Hematopoietic multipotent progenitor cell treated with erythropoietin and hydrocortisone succinate and interleukin-3 and kit ligand, for 6 days (in vitro differentiated cells): ENCODE measurements around the gene CER1.
"Not testable (repeated sequence)": the region's sequence is repeated elsewhere in the genome, so short reads cannot be mapped to it uniquely, and the experiment has no call there.

ENCODE experiments used
- DNase-seq: peaks from one replicate; pipeline ENCODE4 v3.0.0-alpha.2; 2015

CER1 gene

DNA sequence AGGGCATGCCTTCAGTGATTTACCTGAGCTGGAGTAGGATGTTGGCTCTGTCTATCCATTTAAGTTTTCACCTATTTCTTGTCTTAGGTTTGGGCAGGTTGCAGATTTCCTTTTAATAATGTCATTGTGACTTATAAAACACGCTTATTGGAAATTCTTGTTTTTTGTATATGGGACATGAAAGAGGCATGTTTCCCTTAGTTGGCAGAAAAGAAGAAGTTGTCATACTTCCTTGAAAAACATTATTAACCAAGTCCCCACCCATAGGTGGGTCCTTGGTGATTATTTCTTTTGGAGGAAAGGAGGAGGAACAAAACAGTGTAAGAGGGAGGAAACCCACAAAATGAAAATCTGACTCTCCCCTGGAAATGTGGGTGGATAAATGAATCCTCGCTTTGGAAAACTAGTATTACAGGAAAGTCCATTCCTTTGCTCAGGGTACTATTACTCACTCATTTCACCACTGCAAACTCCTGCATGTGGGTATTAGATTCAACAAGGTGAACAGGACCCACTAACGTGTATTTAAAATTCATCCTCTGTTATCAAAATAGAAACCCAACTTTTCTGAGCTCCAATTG is 9.3 kb downstream of the CER1 start:
- no peak for DNase-seq

GRCh38 chr9:14710804-14711203 is 11.7 kb downstream of the CER1 start:
- no peak for DNase-seq

DNA sequence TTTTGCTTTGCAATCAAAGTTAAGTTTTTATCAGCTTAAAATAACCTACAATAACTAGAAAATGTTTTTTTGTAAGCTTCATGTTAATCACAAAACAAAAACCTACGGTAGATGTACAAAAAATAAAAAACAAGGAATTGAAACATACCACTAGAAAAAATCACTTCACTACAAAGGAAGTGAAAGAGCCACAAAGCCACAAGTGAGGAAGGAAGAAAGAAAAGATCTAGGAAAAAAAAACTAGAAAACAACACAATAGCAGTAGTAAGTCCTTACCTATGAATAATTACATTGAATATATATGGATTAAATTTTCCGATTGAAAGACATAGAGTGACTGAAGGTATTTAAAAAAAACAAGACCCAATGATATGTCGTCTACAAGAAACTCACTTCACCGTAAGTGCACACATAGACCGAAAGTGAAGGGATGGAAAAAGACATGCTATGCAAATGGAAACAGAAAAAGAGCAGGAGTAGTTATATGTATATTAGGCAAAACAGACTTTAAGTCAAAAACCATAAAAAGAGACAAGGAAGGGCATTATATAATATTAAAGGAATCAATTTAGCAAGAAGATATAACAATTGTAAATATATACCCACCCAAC is 15.9 kb downstream of the CER1 start:
- DNase-seq, result no peak

DNA sequence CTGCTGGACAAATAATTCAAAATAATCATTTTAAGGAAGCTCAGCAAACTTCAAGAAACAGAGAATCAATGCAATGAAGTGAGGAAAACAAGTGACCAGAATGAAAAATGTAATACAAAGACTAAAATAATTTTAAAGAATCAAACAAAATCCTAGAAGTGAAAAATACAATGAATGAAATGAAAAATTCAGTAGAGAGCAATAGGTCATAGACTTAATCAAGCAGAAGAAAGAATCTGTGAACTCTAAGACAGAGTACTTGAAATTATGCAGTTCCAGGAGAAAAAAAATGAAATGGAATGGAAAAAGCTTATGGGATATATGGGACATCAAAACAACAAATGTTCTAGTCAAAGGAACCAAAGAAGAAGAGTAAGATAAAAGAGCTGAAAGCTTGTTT is 17.5 kb downstream of the CER1 start:
- DNase-seq, result no peak

DNA sequence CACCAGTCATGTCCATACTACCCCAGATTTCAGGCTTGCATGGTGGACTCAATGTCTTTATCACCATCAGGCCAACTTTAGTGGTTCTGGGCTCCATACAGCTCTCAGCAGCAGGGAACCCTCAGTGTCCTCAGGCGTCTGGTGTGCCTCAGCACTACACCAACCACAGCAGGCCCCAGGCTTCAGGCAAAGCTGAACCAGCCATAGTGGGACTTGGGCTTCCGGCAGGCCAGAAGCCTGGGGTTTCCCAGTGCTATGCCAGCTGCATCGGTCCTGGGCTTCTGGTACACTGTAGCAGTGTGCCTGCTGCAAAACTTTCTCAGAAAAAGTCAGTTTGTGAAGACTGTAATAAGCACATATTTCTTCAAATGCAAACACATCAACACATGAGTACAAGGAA is 18.3 kb downstream of the CER1 start:
- DNase-seq, result no peak

GRCh38 chr9:14702200-14702720 is 20.3 kb downstream of the CER1 start:
- no peak for DNase-seq

DNA sequence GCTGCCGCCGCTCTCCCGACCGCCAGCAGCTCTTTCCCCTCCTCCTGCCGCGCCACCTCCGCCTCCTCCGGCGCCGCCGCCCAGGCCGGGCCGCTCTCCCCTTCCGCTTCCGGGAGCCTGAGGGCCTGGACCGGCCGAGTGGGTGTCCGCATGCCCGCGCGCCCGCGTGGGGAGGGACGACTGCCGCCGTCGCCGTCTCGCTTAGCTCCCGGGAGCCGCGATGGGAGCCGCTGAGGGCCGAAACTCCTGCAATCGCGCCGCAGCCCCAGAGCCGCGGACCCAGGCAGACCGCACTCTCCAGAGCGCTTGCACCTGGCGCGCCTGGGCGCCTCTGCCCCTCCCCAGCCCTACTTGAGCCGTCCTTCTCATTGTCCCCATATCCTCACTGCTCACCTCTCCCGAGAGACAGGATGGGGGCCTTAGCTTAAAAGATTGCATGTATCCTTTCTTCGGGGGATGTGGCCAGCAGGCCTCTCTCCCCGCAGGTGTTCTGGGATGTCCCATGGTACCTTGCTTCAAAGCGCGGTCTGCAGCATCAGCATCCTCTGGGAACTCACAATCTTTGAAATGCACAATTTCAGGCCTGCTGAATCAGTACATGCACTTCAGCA is 29.2 kb downstream of the CER1 start, which contains the start of gene ZDHHC21:
ZDHHC21 (minus strand) TSS at position 182 of the 611 bp plus-strand sequence. CDS start 19,092 bp downstream, outside the sequence.
- DNase-seq, result peak; percentile 78

- DNase-seq, result peak; percentile 41
Observed at GRCh38 chr9:14692470-14693250, 29.9 kb downstream of the CER1 start.

DNA sequence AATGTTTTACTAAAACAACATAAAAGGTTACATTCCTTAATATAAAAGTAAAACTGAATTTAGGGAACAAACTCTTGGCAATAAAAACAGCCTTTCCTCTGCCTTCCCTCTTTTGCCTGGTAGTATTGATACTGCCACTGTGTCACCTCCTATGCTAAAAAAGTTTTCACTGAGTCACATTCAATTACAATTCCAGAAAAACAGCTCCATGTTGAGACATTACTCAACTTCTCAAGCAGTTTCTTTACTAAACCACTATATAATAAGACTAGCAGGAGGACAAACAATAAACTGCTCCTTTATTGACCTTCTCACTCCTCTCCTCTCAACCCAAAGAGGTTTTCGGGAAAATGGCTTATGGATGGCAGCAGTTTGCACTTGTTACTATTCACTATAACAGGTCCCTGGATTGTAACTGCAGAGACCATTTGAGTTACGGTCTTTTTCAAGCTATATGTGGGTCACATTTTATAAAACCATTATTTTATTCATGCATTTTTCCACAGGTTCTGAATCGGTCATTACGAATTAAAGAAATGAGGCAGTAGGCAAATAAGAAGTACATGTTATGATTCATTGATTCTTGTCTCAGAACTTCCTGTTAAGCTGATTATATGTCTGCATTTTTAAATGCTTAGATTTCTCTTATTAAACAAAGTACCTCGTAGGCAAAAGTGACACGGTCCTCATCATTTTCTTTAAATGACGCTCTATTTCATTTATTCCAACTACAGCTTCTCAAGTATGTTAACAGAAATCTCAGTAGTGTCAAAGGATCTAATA is 31.4 kb downstream of the CER1 start:
- DNase-seq, result no peak

DNA sequence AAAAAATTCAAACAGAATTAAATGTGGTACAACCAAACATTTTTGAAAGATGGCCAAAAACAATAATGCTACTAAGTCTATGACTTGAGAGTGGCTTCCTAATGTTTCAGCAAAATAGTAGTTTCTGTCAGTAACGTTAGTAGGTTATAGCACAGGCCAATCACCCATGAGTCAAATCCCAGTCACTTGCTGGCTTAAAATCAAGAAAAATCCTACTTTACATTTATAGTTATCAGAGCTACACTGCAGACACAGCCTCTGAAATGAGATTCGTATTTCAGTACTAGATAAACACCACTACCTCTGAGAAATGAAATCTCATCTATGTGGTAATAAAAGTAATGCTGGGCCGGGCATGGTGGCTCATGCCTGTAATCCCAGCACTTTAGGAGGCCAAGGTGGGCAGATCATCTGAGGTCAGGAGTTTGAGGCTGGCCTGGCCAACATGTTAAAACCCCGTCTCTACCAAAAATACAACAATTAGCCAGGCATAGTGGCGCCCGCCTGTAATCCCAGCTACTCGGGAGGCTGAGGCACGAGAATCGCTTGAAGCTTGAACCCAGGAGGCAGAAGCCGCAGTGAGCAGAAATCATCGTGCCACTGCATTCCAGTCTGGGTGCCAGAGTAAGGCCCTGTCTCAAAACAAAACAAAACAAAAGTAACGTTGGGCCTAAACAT is 35.4 kb downstream of the CER1 start:
- DNase-seq, result no peak

- no peak for DNase-seq
Observed at GRCh38 chr9:14686168-14686567, 36.4 kb downstream of the CER1 start.

- DNase-seq, result not testable (repeated sequence)
Observed at GRCh38 chr9:14682616-14683015, 39.9 kb downstream of the CER1 start.

DNA sequence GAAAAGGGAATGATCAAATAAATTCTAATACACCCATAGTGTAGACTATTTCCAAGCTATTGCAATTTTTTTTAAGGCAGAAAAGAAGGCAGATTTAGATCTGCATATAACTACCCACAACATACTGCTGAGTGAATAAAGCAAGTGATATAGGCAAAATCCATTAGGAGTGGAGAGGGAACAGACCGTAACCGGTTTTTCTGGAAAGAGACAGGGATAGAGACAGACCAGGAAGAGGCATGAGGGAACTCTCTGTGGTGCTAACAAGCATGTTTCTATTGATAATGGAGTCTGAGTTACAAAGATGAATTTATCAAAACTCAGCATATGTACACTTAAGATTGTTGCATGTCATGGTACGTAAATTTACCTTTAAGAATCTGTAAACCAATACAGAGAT is 43.8 kb downstream of the CER1 start:
- no peak for DNase-seq

DNA sequence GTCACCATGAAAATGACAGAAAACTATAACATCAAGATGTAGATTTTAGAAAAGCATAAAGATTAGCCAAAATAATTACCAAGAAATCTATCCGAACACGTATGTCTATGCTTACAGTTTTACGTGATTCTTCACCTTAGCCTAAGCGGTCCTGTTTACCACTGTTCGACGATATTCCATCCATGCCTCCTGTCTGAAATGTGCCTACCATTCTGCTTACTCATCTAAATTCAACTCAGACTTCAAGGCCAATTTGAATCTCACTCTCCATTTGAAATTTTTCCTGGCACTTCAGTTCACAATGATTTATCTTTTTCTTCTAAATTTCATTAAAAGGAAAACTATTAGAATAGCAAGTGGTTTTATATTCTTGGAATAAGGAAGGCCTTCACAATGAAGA is 44.7 kb downstream of the CER1 start:
- no peak for DNase-seq

GRCh38 chr9:14677396-14677795 is 45.1 kb downstream of the CER1 start:
- DNase-seq, result no peak

- DNase-seq, result peak; percentile 20
Observed at GRCh38 chr9:14674630-14675029, 47.9 kb downstream of the CER1 start.

DNA sequence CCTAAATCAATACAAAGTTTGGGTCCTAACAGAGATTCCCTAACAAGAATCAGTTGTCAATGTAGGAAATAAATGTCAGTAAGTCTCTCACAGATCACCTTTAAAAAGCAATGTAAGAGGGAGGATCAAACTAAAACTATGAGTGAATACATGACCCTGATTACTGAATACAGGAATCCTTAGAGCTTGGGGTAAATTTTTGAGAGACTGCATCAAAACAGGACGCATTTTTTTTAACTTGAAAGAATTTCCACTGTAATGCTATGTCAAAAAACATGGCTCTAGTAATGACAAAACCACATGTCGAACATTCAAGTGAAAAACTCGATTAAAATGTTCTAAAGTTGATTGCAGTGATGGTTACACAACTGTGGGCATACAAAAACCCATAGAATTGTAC is 51.2 kb downstream of the CER1 start:
- DNase-seq, result no peak

GRCh38 chr9:14670718-14671117 is 51.8 kb downstream of the CER1 start:
- DNase-seq, result no peak
